Renal pelvis (tissue), 4 donors: ENCODE data around the gene PRKAG1. TPM values are rescaled to one million over a fixed set of nuclear protein-coding genes. Genes with fewer than 3 reads are reported as not detected.

Source experiments
- DNase-seq: peaks from one replicate; pipeline ENCODE4 v3.0.0-alpha.2; 2013
- polyA plus RNA-seq, 3 donors: library from polyadenylated mRNA; unstranded; fragments of 120-200 nt; gene quantifications; one replicate each; pipeline ENCODE4 v1.2.1, GENCODE V29; 2013; ENCODE audit not compliant: insufficient read length in 3 of 3

The PRKAG1 gene
- polyA plus RNA-seq, 3 donors: 71.6 to 87.5 (median 83.5) TPM

- DNase-seq: no peak
Observed at GRCh38 chr12:49051777-49052438, 33.3 kb upstream of the PRKAG1 start.

GRCh38 chr12:49051373-49051764 is 32.8 kb upstream of the PRKAG1 start:
- no peak for DNase-seq

DNA sequence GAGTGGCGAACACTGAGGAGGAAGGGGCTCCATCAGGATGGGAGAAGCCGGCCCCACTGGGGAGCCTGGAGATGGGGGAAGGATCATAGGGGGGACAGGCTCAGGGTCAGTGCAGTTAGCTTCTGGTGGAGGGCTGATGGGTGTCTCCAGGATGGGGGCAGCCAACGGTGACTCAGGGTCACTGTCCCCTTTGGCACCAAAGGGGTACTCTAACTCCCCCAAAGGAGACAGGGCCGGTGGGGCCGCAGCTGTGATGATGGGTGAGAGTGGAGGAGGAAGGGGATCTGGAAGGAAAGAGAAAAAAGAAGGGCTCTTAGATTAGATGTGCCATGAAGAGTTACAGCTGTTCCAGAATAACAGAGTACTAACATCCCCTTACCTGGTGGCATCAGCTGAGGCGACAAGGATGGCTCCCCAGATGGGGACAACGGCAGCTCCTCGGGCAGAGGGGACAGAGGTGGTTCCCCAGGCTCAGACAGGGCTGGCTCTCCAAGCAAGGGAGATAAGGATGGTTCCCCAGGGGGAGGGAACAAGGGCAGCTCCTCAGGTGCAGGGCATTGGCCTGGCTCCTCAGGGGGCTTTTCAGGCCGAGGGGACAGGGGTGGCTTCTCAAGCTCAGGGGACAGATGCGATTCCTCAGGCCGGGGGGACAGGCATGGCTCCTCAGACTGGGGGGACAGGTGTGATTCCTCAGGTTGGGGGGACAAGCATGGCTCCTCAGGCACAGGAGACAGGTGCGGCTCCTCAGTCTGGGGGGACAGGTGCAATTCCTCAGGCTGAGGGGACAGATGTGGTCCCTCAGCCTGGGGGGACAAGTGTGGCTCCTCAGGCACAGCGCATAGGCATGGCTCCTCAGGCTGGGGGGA is 32.2 kb upstream of the PRKAG1 start:
- DNase-seq: no peak

- no peak for DNase-seq
Observed at GRCh38 chr12:49049566-49050224, 31.1 kb upstream of the PRKAG1 start.

- DNase-seq: no peak
Observed at GRCh38 chr12:49048953-49049352, 30.4 kb upstream of the PRKAG1 start.

DNA sequence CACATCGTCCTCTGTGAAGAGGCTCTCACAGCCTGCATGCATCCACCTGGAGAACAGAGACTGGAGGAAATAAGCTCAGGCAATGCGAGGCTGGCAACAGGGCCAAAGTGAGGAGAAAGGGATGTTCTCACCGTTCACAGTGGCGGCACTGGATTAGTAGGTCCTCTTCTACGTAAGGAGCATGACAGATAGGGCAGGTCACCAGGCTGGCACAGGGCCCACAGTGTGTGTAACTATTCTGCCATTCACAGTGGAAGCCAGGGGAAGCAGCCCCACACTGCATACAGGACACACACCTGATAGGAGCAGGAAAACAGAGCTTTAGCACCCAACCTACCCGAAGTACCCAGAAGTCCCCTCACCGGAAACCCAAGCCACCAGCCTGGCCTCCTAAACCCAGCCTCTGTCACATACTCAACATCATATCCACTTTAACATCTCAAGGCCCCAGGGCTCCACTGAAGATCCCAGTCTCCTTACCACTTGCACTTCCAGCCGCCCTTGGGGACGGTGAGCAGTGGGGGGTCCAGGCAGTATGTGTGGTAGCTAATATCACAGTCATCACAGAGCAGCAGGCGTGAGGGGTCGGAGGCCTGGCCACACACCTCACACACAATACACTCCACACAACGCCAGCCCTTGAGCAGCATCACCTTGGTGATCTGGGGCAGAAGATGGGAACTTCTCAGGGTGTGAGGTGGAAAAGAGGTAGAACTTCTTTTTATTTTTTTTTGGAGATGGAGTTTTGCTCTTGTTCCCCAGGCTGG is 27.7 kb upstream of the PRKAG1 start:
- no peak for DNase-seq

DNA sequence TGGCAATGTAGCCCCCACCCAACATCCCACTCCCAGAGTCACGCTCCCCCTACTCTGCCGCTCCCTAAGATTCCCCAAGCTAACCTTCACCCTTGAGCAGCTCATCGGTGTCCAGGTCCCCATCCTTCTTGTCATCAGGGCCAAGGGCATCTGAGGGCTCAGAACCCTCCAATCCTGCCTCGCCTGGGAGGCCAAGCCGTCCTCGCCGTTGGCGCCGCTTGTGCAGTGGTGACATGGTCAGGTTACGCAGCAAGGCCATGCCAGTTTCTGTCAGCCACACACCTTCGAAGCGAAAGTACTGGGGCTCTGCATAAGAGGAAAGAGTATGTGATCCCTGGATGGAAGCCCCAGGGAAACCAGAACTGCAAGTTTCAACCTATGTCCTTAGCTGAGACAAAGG is 26.1 kb upstream of the PRKAG1 start:
- no peak for DNase-seq

- no peak for DNase-seq
Observed at GRCh38 chr12:49043856-49044258, 25.3 kb upstream of the PRKAG1 start.

DNA sequence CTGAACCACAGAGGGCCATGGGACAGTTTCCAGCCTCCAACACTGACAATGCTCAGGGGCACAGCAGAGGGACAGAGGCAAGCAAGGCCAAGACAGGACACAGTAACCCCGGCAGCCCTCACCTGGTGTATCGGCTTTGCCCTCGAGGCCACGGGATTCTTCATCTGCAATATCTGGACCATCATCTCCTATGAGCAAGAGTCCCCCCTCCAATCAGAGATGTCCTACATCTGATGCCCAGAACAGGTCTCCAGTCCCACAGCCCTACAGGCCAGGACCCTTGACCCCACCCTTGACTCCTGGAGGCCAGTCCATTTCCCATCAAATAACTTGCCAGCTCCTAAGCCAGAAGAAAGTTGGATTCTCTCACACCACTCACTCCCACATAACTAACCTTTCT is 24.7 kb upstream of the PRKAG1 start:
- DNase-seq: no peak

GRCh38 chr12:49041881-49042484 is 23.4 kb upstream of the PRKAG1 start:
- DNase-seq: no peak

DNA sequence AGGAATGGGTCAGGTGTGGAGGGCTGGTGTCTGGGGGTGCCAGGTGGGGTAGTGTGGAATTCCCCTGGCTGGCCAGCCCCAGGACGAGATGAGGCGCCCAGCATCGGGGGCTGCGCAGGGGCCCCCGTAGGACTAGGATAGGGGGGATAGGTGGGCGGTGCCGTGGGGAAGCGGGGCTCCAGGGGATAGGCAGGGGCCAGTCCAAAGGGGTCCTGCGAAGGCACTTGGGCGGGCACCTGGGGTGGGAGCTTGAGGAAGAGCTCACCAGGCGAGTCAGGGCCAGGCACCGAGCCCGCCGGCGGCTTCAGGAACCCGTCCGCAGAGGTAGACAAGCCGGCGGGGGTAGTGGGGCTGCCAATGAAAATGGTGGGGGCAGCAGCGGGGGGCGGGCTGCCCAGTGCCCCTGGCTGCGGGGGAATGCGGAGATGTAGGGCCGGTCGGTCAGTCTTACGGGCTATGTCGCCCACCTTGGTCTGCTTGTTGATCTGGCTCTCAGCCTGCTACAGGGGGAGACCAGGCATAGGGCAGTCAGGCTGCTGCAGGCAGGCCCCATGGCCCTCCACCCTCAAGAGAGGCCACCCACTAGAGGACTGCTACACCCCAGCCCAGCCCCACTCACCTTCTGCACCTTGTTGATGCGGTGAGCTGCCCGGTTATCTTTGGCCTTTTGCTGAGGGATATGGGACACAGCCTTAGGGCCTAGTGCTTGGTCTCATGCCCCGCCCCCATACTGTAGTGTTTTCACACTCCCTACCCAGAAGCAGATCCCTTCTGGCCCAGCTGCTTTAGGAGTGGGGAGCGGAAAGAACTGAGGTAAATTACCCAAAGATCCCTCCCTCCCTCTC is 22.7 kb upstream of the PRKAG1 start:
- DNase-seq: no peak

GRCh38 chr12:49040364-49040855 is 21.8 kb upstream of the PRKAG1 start:
- no peak for DNase-seq

- no peak for DNase-seq
Observed at GRCh38 chr12:49039421-49040363, 21.1 kb upstream of the PRKAG1 start.

GRCh38 chr12:49038291-49038955 is 19.8 kb upstream of the PRKAG1 start:
- DNase-seq: no peak

GRCh38 chr12:49037947-49038237 is 19.3 kb upstream of the PRKAG1 start:
- DNase-seq: no peak

- DNase-seq: no peak
Observed at GRCh38 chr12:49037111-49037946, 18.8 kb upstream of the PRKAG1 start.

DNA sequence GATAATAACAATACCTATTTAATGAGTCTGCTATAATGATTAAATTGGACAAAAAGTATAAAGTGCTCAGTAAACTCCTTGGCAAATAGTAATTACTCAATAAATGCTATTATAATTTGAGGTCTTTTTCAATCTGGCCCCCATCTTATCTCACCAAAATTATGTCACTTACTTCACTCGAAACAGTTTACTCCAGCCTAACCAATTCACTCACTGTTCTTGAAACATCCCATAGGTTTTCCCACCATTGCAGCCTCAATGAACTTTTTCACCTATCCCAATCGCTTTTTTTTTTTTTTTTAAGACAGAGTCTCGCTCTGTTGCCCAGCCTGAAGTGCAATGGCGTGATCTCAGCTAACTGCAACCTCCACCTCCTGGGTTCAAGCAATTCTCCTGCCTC is 17.5 kb upstream of the PRKAG1 start:
- DNase-seq: no peak

DNA sequence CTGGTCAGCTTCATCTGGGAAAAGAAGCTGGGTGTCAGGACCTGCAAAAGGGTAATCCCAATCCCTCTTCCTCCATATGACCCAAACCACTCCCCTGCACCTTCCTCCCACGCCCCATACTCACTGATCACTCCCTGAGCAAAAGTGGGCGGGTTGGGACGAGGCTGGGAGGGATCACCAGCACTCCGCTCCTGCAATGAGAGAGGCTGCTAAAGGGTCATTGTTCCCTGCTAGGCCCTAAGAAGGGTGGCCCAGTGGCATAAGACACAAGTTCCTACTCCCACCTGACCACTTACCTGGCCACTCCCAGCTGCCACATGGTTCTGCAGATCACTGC is 15.7 kb upstream of the PRKAG1 start:
- no peak for DNase-seq
